Stimulated activated CD8-positive, alpha-beta memory T cell treated with anti-CD3 and anti-CD28 coated beads, Interleukin-15, amount 100 ng/mL, for 24 hours (primary cell): Measurements from ENCODE around the gene TSEN54.
"Not testable (repeated sequence)": the region's sequence is repeated elsewhere in the genome, so short reads cannot be mapped to it uniquely, and the experiment has no call there.

Experiments used
- DNase-seq: peaks from one replicate; pipeline ENCODE4 v3.0.0-alpha.2; 2020; ENCODE audit warnings: low read depth

TSEN54 gene

GRCh38 chr17:75516255-75516618 is at the start of gene TSEN54:
TSS of gene TSEN54 (plus strand) at chr17:75516528. CDS start at chr17:75516561, 33 bp downstream.
- DNase-seq: peak; percentile 95

DNA sequence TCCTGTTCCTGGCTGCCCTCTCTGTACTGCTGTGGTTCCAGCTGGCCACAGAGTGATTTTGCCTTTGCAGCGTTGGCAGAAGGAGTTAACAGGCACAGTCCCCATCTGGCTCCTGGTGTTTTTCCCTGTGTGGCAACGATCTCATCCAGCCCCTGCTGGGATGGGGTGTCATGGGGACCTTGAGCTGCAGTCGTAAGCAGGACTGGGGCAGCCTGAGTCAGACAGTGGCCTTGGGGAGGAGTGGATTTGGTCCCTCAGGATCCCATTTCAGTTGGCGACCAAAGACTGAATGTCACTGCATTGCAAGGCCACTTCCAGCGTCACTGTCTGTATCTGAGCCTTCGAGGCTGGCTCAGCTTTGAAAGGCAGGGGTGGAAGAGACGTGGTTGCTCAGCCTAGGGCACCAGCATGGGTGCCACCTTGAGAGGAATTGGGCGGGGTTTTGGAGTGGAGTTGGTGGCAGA is 48.0 kb upstream of the TSEN54 start:
- no peak for DNase-seq

DNA sequence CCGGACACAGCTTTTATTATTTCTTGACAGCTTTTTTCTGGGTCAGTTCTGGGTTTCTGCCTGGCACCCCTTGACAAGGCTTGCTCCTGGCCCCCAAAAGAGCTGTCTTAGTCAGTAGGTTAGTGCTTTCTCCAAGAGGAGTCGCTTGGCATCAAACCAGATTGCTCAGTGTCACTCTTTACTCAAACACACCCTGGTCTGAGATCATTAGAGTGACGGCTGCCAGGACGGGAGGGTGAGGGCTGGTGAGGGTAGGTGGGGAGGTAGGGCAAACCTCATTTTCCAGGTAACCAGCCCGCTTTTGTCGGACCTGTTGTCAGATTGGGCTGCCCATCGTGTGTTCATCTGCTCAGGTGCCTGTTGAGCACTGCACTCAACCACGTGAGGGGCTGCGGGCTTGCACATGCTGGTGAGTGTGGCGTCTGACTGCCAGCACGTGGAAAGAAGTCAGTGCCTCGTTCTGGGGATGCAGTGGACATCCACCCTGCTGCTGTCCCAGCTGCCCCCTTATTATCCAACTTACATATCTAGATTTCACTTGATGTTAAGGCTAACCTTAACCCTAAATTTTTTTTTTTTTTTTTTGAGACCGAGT is 47.5 kb upstream of the TSEN54 start:
- DNase-seq: no peak

- DNase-seq: no peak
These were observed 45.1 kb upstream of the TSEN54 start for GRCh38 chr17:75471207-75471606.

DNA sequence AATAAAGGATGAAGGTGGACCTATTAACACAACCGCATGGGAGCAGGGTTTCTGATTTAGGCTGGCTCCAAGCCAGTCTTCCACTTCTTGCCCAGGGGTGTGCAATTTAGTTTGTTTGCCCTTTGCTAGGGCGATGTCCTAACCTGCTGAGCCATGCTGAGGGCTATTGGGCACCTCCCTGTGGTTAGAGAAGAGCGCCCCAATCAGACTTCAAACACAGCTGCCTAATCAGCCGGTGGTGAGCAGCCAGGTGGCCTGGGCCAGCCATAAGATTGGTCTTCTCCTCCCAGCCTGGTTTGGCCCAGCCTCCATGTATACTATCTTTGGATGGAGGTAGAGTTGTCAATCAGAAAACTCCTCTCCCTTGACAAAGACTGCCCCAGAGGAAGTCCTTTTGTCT is 44.2 kb upstream of the TSEN54 start:
- DNase-seq: no peak

DNA sequence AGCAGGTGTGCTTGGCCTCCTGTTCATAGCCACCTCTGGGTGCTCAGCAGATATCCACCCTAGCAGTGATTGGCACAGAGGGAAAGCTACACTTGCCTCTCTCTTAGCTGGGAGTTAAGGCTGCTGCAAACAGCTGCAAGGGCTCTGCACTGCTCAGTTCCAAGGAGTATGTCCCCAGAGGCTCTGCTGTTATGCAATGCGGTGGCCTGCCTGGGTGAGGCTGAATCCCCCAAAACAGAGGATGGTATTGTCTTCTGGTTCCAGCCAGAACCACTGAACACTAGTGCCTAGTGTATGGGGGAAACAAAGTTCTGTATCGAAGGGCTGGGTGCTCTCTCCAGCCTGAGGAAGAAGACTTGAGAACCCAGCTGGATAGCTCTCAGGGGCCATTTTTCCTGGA is 43.1 kb upstream of the TSEN54 start:
- DNase-seq: no peak

GRCh38 chr17:75474736-75475135 is 41.6 kb upstream of the TSEN54 start:
- no peak for DNase-seq

DNA sequence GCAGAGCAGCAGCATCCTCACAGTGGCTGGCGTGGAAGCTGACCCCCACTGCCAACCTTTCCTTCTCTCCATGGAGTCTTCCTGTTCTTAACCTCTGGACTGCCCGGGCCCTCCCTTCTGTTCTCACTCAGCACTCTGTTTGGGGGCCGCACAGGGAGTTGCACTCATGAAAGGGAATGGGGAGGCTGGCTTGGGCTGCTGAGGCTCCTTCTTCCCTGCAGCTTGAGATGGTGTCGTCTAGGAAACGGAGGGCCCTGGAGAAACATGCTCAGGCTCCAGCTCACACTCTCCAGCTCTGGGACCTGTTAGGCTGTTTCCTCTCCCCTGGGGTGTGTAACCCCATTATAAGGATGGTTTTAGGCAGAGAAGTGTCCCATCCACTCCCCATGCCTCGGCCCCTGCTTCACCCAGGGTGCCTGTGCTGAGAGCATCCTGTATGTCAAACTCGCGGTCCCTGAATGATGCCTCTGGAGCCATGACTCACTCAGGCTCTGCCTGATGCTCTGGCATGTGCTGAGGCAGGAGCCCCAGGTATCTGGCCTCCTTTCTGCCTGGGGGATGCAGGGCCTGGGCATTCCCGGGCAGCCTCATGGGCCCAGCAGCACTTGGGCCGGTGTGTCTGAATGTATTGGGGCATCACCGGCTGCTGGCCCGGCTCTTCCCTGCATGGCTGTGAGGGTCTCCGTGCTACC is 41.0 kb upstream of the TSEN54 start:
- no peak for DNase-seq

DNA sequence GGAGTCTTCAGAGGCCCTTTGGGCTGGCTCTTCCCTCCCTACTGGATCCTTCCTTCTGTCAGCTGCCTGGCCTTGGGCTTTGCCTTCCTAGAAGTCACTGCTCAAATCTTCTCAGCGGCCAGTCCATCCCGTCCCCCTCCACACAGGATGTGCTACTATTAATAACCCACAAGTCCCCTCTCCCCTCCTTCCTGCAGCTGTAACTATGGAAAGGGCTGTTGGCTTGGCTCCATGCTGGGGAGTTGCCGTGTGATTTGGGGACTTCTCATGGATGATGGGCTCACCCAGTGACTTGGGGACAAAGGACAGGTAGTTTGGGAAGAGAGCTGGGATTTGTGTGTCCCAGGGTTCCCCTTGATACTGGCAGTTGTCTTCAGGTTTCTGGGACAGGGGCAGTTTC is 40.5 kb upstream of the TSEN54 start:
- DNase-seq: no peak

DNA sequence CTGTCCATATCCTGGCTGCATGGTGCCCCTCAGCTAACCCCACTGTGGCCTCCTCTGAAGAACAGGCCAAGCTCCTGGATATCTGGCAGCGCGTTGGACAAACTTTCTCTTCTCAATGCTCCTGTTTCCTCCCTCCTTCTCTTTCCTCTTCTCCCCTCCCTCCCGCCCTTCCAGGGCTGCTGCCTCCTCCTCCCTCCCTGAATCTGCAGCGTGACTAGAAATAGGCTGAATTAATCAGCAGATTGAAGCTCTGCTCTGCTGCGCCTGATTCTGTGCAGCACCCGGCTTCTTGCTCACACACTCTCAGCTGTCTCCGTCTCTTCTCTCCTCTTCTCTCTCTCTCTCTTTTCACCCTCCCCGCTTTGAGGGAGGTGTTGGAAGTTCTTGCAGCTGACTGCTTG is 40.1 kb upstream of the TSEN54 start:
- no peak for DNase-seq

GRCh38 chr17:75476752-75477489 is 39.4 kb upstream of the TSEN54 start:
- no peak for DNase-seq

GRCh38 chr17:75477490-75477862 is 38.9 kb upstream of the TSEN54 start:
- DNase-seq: not testable (repeated sequence)

- no peak for DNase-seq
These were observed 37.8 kb upstream of the TSEN54 start for GRCh38 chr17:75478508-75478907.

DNA sequence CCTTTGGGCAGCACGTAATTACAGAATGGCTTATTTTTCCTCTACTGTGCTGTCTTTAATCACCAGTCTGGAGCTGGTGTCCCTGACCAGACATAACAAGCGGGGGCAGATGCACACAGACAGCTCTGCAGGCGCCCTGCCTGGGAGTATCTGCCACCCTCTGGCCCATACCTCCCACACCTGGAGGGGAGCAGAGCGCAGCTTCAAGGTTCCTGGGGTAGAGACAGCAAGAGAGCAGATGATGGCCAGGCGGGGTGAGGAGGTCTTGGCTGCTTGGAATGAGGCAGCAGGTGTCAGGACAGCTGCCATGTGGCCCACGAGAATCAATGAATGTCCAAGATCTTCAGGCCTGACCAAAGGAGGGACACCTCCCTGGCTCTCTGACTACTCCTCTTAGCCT is 36.0 kb upstream of the TSEN54 start:
- DNase-seq: no peak

DNA sequence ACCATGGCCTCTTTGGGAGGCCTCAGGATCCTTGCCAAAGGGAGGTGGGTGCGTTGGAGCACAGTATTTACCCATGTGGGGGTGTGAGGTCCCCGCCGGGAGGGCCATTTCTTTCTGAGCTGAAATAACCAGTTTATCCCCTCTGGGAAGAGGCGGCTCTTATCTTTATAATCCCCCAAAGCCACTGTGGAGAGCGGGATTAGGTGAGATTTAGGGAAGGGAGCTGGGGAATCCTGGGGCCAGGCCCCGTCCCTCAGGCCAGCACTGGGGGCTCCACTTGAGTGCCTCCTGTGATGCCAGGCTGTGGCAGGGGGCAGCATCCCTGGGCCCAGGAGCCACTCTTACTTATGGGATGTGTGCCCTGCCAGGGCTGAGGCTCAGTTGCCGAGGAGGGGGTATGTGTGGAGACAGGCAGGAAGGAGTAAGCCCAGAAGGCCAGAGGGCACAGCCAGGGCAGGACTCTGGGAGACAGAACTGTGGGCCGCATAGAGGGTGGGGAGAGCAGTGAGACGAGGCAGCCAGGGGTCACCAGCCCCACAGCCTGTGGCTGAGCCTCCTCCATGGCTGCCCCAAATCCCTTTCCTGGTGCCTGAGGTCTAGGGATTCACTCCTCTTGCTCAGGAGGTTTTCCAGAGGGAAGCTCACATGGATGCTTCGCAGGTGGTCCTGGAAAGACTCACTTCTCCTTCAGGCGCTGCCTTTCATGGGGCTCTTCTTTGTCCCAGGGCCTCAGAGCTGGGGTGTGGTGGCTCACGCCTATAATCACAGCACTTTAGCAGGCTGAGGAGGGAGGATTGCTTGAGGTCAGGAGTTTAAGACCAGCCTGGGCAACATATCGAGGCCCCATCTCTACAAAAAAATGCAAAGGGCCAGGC is 34.9 kb upstream of the TSEN54 start:
- no peak for DNase-seq

DNA sequence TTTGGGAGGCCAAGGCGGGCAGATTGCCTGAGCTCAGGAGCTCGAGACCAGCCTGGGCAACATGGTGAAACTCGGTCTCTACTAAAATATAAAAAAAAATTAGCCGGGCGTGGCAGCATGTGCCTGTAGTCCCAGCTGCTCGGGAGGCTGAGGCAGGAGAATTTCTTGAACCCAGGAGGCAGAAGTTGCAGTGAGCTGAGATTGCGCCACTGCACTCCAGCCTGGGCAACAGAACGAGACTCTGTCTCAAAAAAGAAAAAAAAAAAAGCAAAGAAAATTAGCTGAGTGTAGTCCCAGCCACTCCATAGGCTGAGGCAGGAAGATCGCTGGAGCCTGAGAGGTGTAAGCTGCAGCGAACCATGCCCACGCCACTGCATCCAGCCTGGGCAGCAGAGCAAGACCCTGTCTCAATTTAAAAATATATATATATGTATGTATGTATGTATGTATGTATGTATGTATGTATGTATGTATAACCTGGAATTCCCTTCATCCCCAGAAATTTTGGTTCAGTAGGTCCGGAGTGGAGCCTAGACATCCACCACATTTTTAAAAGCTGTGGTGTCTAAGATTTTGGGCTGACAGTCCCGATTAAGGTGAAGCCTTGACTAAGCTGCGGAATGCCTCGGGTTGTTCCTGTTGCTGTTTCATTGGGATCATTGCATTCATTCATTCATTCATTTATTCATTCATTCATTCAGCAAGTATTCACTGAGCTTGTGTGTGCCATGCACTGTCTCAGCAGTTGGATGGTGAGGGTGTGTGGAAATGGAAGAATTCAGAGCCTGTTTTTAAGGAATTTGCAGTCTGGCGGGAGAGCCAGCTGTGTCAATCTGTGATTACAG is 34.0 kb upstream of the TSEN54 start:
- DNase-seq: no peak

DNA sequence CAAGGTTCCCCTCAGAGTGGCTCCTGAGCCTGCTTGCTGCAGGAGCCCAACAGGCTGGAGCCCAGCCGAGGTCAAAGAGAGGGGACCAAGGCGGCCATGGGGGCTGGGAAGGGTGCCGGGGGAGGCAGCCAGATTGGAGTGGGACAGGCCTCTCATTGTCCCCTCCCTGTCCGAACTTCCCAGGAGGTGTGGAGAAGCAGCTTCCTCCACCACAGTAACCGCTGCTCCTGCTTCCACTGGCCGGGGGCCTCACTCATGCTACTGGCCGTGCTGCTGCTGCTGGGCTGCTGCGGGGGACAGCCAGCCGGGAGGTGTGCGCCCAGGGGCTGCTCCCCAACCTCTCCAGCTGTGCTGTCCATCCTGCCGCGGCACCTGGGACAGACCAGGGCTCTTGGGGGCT is 30.6 kb upstream of the TSEN54 start:
- DNase-seq: no peak

DNA sequence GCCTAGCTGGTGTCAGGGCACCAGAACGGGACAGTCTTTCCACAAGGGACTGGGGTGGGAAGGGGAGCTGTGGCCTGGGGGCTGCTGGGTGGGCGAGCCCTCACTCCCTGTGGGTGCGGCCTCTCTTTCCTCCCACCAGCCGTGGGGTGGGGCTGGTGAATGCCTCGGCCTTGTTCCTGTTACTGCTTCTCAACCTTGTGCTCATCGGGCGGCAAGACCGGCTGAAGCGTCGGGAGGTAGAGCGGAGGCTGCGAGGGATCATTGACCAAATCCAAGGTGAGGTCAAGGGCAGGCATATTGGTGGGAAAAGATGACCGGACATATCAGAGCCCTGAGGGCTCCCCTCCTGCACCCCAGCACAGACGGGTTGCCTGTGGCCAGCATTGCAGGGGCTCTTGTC is 30.2 kb upstream of the TSEN54 start:
- DNase-seq: no peak

- DNase-seq: no peak
These were observed 29.4 kb upstream of the TSEN54 start for GRCh38 chr17:75486951-75487350.

- DNase-seq: no peak
These were observed 28.8 kb upstream of the TSEN54 start for GRCh38 chr17:75487351-75488070.
